Fibroblast of skin of abdomen (primary cell): ENCODE measurements around the gene SLC6A7. TPM values are rescaled to one million over a fixed set of nuclear protein-coding genes. Genes with fewer than 3 reads are reported as not detected.

Experiments used
- DNase-seq: peaks from one replicate; pipeline ENCODE4 v3.0.0-alpha.2; 2013
- polyA plus RNA-seq, 2 experiments: library from polyadenylated mRNA; unstranded; fragments of 120-200 nt; gene quantifications; one replicate each; pipeline ENCODE4 v1.2.1, GENCODE V29; 2013; ENCODE audit not compliant: insufficient read length in 2 of 2

The SLC6A7 gene
- not detected for polyA plus RNA-seq (2013, experiment 1 of 2; ENCODE audit: insufficient read length)
- polyA plus RNA-seq (2013, experiment 2 of 2; ENCODE audit: insufficient read length): not detected

DNA sequence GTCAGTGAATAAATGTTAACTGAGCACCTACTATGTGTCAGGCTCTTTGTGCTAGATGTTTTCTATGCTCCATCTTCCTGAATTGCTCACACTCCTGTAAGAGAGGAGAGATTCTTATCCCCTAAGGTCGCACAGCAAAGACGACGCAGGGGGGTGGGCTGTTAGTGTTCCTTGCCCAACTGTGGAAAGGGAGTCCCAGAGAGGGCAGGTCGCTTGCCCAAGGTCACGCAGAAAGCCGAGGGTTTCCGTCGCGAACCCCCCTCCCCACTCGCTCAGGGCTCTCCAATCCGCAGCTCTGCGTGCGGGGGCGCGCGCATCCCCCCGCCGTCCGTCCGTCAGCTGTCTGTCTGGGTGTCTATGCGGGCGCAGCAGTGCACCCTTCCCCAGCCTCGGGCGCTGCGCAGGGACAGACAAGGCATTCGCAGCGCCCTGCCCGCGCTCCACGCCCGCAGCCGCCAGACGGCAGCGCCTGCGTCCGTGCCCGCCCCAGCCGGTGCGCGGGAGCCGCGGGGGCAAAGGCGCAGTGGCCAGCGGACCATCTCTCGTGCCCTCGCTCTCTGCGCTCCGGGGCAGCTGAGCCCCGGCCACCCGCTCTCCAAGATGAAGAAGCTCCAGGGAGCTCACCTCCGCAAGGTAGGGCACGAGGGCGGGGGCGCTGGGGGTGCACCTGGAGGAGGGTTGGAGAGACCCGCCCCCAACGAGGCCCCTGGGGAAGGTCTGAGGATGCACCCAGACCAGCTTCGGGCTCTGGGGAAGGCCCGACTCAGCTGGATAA is at the start of gene SLC6A7:
SLC6A7 (plus strand) TSS at position 335 of the 775 bp plus-strand sequence; CDS start at position 601, 266 bp downstream.
- DNase-seq: no peak

- DNase-seq: peak; percentile 79
Measured at GRCh38 chr5:150140830-150141229, 49.0 kb upstream of the SLC6A7 start.

- DNase-seq: peak; percentile 72
Measured at GRCh38 chr5:150141544-150142184, 48.2 kb upstream of the SLC6A7 start.

DNA sequence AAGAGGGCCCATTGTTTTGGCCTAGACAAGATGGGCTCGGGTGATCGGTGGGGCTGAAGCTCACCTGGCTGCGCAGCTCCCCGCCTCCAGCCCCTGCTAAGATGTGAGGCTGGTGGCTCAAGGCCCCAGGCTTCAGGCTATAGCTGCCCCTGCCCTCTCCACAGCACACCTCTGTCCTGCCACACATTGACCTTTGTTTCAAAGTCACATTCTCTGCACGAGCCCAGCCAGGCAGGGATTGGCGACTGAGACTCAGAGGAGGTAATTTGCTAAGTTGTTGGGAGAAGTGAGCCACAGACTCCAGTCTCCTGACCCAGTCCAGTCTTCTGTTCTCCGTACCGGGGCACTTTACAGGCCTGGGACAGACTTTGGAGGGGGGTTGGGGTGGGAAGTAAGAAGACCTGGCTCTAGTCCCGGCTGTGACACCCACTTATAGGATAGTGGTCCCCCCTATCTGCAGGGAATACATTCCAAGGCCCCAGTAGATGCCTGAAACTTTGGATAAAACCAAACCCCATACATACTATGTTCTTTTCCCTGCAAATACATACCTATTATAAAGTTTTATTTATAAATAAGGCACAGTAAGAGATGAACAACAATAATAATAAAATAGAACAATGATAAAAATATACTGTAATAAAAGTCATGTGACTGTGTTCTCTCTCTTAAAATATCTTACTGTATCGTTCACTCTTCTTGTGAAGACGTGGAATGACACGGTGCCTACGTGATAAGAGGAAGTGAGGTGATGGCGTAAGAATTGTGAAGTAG is 47.5 kb upstream of the SLC6A7 start:
- DNase-seq: no peak

DNA sequence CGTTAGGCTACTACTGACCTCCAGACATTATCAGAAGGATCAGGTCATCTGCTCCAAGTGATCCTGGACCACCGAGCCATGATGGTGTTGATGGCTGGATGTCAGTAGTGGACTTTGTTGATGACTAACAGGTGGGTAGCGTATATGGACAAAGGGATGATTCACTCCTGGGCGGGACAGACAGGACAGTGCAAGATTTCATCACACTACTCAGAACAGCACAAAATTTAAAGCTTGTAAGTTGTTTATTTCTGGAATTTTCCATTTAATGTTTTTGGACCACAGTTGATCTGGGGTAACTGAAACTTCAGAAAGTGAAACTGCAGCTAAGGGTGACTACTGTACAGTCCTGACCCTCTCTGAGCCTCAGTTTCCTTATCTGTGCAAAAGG is 46.9 kb upstream of the SLC6A7 start:
- peak; percentile 90 for DNase-seq

DNA sequence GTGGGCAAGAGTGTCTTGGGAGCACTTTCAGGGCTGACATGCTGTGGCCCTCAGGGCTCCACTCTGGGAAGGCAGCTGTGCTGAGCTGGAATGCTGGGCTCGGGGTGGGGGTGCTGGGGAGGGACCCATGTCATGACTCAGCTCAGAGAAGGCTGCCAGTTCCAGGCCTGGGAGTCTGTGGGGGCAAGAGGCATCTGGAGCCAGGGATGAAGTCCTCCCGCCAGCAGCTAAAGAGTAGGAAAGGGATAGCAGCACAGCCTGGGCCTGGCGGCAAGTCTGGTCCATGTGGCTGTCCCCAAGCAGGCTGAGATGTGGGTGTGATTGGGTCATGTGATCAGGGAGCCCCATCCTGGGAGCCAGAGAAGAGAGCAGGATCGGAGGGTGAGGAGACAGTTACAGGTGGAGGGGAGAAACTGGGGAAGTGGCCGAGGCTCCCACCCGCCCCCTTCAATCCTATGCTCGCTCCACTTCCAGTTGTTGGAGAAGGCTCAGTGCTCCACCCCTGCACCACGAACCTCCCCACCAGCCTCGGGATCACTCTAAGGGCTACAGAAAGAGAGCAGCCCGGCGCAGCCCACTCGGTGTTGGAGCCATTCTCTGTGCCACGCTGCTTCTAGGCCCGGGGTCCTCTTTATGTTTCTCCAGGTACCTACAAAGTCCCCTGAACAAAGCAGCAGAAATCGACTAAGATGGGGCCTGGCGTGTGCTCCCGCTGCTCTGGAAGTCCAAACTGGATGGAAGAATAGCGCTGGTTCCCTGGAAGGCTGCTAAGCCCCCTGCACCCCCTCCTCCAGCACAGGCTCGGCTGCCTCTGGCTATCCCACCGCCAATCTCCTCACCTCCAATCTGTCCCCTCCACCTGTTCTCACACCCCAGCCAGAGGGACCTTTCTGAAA is 46.3 kb upstream of the SLC6A7 start:
- peak; percentile 95 for DNase-seq

- peak; percentile 78 for DNase-seq
Measured at GRCh38 chr5:150144246-150144801, 45.5 kb upstream of the SLC6A7 start.

DNA sequence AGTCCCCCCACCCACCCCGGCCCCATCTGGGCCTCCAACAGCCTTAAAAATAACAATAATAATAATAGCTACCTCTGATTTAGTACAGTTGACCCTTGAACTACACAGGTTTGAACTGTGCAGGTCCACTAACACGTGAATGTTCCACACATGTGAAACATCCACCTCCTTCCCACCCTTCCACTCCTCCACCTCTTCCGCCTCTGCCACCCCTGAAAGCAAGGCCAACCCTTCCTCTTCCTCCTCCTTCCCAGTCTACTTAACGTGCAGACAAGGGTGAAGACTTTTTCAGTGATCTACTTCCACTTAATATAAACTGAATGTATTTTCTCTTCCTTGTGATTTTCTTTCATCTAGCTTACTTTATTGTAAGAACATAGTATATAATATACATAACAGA is 45.0 kb upstream of the SLC6A7 start:
- no peak for DNase-seq

GRCh38 chr5:150146235-150146634 is 43.6 kb upstream of the SLC6A7 start:
- DNase-seq: no peak

DNA sequence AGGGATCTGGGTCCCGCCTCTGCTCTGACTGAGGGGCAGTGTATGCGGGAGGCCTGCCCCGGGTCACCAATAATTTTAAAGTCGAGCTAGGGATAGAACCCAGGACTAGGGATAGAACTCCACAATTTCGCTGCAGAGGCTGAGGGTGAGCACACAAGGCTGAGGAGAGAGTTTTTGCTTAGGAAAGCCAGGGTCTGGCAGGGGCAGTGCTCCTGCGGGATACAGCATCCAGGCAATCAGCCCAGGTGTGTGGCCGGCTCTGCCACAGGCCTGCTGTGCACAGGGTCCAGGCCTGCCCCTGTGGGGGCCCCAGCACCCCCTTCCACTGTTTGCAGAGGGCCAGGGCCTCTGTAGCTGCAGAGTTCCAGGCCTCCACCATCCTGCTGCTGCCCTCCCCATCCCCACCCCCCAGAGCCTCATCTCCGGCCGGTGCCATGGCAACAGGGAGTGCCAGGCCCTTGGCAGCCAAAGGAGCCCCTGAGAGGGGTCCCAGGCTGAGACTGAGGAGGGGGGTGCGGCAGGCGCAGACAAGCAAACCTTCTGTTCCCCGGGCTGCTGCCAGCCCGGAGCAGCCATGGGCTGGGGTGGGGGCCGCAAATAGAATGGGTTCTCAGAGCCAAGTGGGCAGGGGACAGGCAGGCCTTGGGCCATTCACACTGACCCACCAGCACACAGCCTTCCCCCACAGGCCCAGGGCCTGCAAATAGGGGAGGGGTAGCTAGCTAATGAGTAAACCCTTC is 42.8 kb upstream of the SLC6A7 start:
- no peak for DNase-seq

DNA sequence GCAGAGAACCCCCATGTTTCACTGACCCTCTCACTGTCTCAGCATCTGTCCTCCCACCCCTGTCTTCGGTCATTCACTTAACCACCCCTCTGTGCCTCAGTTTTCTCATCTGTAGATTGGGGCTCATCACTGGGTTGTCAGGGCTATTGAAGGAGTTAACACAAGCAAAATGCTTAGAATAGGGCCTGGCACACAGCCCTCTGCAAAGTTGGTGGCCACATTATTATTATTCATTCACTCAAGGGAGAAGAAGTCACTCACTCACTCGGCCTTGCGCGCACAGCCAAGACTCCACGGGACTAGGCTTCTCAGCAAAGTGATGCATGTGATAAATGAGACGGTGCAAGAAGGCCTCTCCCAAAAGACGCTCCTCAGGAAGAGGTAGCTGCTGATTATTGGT is 42.2 kb upstream of the SLC6A7 start:
- no peak for DNase-seq

- DNase-seq: no peak
Measured at GRCh38 chr5:150148117-150148927, 41.5 kb upstream of the SLC6A7 start.

- no peak for DNase-seq
Measured at GRCh38 chr5:150149618-150150017, 40.2 kb upstream of the SLC6A7 start.

GRCh38 chr5:150152636-150153462 is 37.0 kb upstream of the SLC6A7 start:
- peak; percentile 48 for DNase-seq

DNA sequence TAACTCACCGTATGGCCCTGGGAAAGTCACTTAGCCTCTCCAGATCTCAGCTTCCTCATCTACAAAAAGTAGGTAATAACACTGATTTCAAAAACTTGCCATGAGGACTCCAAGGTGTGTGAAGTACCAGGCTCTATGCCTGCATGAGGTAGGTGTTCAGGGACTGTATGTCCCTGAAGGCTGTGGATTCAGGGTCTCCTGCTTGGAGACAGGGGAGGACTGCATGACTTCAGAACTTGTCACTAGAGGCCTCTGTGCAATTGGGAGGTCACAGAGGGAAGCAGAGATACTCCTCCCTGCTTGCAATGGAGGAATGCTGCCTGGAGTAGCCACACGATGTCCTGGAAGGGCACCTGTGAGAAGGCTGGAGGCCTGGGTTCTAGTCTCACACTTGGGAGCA is 36.4 kb upstream of the SLC6A7 start:
- no peak for DNase-seq

- DNase-seq: peak; percentile 76
Measured at GRCh38 chr5:150153957-150154617, 35.8 kb upstream of the SLC6A7 start.

GRCh38 chr5:150154618-150155128 is 35.2 kb upstream of the SLC6A7 start:
- DNase-seq: no peak

GRCh38 chr5:150155258-150156026 is 34.4 kb upstream of the SLC6A7 start, which contains the start of gene PDGFRB:
PDGFRB (minus strand) TSS chr5:150155845; CDS start chr5:150137047, 18,798 bp downstream.
- peak; percentile 95 for DNase-seq
